Renal cortex interstitium (tissue), 11 donors: ENCODE measurements around the gene PTPRJ. TPM values are rescaled to one million over a fixed set of nuclear protein-coding genes. Genes with fewer than 3 reads are reported as not detected.

Source experiments
- DNase-seq, 11 donors: peaks; one replicate each; pipeline ENCODE4 v3.0.0-alpha.2; 2013; ENCODE audit warnings: low read depth in 9 of 11, low spot score in 4 of 11; ENCODE audit errors: extremely low read depth in 1 of 11
- polyA plus RNA-seq, 3 donors: library from polyadenylated mRNA; unstranded; fragments of 120-200 nt; gene quantifications; one replicate each; pipeline ENCODE4 v1.2.1, GENCODE V29; 2013; ENCODE audit not compliant: insufficient read length in 3 of 3

Gene PTPRJ
- polyA plus RNA-seq, 3 donors, result 23.3 to 24.5 (median 23.5) TPM

DNA sequence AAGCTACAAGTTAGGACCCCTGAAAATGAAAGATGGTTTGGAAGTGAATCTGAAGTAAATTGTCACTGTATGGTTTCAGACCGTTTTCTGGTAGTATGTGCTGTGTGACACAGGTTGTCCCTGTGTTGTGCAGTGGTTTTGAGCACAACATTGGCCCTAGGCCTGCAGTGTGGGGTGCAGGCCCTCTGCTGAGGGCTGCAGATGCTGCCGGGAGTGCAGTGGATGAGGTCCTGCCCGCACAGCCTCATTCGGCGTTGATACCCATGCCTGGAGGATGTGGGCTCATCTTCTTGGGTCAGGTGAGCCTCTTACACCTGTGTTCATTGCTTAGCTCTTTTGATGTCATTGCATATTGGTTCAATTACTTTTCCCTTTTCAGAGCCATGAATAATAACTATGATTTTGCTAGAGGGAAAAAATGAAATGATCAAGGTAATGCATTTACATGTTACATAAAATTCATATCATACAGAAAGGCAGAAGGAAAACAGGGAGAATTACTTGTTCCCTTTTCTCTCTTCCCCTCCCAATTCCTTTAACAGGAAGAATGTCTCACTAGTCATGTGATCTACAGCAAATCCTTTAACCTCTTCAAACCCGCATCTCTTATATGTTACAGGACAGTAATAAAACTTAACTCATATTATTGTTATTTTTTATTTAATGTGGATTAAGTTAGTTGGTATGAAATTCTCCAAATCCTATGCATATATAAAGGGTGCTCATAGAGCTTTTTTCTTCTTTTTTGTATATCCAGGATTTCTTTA, 48.7 kb downstream of the PTPRJ start:
- peak in 1 of 11 donors; percentile 31 for DNase-seq

DNA sequence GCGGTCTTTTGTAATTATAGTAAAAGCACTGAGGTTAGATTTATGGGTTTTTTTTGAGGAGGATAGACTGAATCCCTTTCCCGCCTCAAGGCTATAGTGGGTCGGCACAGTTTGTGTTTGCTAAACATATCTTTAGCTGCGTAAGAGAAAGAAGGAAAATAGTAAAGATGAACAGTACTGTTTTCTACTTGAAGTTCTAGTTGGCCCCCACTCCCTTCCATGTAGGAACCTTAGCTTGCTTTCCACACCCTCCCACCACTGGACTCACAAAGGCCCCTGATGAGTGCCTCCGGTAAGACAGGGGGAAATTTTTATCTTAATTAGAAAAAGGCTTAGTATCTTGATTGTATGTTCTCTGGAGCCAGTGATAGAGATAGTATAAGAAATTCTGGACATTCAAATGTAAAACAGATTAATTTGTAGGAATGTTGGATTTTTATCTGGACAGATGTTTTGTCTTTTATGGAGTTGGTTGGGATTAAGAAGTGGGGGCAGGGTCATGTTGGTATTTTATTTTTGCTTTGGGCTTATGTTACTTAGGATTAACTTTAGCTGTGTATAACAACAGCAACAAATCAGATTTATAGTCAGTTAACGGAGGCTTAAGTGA, 49.4 kb downstream of the PTPRJ start:
- peak in 1 of 11 donors; percentile 29 for DNase-seq

DNA sequence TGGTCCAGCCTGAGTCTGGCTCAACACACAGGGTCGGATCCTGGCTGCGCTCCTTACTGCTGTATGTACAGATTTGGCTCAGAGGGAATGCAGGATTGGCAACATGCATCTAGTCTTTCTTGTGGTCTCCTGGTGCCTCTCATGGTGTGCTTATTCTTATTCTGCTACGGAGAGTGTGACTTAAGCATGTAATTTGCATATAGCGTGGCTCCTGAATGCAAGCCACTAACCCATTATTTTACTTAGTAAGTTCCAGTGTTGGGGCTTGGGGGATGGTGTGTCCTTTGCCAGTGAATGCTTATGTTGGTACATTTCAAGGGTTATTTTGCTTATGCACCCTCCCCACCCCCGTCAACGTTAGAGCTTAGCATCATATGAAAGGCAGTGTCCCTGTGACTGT, 51.2 kb downstream of the PTPRJ start:
- DNase-seq, result no peak

DNA sequence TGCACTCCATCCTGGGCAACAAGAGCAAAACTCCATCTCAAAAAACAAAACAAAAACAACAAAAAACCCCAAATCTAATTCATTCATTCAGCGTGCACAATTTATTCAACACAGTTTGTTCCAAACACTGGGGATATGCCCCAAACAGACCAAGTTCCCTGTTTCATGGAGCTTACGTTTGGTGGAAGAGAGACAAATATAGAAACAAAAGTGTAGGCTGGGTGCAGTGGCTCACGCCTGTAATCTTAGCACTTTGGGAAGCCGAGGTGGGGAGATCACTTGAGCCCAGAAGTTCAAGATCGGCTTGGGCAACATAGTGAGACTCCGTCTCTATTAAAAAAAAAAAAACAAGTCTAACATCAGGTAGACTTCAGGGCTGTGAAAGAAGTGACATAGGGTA, 52.4 kb downstream of the PTPRJ start:
- no peak for DNase-seq

DNA sequence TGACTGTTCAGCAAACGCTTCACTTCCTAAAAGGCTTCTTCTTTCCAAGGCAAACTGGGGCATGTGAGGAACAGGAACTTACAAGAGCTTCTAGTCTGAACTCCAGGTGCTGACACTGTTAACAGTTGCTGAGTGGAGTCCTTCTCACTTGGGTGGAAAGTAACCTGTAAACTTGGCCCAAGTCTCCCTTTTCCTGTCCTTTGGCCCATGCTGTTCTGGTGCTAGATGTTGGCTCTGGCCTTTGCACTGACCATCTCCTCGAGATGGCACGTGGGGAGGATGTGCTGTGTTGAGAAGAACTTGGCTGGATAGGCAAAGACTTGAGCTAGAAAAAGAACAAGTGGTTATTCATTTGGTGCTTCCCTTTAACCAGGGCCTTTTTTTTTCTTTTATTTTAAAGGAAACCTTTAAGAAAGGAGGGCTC, 53.6 kb downstream of the PTPRJ start:
- no peak for DNase-seq

DNA sequence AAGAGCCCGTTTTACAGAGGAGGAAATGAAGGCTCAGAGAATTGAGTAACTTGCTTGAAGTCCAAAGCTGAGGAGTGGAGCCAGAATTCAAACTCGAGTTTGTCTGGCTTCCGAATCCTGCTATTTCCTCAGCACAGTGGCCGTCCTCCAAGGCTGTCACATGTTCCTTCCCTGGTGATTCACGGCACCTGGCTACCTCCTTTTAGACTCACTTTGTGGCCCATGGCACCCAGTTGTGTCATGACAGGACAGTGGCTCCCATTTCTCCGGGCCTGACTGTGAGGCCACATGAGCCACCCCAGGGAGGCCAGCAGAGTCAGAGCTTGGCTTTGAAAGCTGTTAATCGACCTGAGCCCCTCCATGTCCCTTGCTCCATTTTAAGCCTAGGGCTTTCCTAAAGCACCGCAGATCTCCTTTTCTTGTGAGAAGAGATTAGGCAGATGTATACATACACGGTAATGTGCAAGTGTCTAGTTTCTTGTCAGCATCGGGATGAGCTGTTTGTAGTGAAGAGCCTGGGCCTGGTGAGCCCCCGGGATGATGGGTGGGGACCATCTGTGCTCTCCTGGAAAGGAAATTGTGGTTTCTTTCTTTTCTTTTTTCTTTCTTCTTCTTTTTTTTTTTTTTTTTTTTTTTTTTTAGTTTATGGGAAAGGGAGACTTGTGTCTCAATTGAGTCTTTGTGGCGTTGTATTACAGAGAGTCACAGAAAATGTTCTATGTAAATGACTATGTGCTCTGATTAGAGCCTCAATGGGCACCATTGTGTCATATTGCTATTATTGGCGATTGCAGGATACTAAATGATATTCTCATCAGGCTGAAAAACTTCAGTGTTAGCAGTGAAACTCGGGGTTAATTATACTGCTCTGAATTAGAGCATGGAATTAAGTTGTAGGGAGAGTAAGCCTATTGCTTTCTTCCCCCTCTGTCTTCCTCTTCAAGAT, 54.8 kb downstream of the PTPRJ start:
- DNase-seq, result no peak

DNA sequence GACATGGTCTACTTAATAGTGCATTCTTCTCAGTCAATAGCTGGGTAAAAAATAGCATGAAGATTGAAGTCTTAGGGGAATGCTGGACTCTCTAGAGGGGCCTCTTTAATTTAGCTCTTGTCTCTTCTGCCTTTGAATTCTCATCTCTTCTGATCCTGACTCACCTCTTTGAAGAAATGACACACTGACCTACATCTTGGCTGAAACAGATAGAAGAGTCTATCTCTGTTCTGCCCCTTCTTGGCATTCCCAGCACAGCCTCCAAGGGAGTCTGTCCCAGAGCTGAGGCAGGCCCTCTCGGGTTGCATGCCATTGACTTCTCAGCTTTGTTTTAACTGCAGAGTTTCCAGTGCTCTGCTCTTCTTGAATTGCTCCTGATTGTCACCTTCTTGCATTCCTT, 55.7 kb downstream of the PTPRJ start:
- DNase-seq, result no peak

DNA sequence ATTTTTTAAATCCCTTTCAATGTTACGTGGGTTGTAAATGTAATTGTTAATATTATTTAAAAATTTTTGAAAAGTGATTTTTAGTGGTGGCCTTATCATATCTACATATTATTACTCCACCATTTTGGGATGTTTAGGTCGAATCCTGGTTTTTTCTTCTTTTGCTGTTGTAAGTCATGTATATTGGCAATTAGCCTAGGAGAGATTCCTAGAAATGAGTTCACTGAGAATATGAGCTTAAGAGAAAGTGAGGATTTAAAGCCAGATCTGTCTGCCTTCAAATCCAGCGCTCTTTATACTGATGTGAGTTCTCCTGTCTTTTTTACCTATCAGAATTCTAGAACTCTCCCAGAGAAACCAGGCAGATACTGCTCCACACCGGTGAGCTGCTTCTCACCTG, 56.1 kb downstream of the PTPRJ start:
- DNase-seq, result no peak

DNA sequence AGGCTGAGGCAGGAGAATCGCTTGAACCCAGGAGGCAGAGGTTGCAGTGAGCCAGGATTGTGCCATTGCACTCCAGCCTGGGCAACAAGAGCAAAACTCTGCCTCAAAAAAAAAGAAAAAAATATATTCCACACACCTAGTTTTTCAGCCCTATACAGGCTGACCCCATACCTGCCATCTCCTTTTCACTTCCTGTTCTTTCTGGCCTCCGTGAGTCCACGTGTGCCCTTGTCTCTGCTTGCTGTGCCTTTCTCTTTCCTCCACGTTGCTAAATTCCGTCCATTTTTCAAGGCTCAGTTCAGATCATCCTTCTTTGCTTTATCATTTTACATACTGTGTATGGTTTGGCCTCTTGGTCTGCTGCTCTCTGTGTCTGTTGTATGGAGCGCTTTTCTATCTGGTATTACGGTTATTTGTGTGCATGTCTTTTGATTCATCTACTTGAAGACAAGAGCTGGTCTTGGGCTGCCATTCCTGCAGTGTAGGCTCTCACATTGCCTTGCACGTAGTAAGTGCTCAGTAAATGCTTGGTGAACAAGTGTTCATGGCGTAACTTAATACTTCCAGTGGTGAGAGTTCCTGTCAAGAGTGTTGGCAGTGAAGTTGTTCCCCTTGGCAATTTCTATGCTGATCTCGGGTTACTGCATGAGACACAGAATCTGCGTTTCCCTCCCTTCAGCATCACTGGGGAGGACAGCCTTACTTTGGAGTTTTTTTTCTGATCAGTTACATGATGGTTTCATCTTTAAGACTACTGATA, 57.5 kb downstream of the PTPRJ start:
- no peak for DNase-seq

DNA sequence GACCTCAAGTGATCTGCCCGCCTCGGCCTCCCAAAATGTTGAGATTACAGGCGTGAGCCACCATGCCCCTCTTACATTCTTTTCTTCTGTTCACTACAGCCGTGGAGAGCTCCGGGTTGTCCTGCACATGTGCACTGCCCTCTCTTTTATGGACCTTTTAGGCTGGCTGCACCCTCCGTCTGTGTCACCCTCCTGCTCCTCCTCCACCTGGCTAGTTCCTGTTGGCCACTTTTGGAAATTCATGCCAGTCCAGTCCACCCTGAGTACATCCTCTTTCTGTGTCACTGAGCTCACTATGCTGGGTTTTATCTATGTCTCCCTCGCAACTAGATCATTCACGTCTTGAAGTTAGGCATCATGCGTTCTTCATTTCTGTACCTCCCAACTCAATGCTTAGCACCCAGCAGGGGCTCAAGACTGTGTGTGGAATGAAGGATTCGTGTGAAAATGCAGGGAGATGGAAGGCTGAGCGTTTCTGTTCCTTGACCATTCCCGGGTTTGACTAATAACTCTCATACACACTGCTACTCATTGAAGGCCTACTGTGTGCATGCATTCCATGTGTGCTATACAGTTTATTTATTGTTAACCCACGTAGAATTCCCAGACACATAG, 60.6 kb downstream of the PTPRJ start:
- DNase-seq, result no peak

DNA sequence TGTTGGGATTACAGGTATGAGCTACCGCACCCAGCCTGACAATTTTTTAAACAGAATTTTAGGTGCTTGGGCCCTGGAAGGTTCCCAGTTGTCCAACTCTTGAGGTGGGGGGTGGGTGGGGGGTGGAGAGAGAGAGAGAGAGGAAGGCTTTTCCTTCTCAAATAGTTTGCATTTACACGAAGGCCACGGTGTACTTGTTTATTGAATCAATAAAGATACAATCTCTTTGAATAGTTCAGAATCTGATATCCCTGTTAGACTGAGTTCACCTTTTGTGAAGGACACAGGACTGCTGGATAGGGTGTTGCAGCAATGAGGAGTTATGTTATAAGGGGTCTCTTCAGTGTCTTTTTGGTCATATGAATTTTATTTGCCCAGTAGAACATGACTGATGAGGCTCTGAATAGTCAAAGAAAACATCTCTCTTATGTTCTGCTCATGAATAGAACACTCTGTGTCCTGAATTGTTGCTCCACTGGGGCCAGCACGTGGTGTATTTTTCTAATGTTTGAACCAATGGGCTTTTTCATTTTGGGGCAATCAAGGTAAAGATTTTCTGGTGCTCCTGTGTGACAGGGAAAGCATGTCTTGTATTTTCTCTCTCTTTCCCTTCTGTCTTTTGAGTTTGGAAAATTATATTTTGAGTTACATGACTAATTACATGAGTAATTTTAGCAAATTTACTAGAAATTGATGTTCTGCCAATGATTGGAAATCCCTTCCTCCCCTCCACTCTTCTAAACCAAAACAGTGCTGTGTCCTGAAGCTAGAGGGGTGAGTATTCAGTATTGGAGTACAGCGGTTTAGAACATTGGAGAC, 61.7 kb downstream of the PTPRJ start:
- no peak for DNase-seq

DNA sequence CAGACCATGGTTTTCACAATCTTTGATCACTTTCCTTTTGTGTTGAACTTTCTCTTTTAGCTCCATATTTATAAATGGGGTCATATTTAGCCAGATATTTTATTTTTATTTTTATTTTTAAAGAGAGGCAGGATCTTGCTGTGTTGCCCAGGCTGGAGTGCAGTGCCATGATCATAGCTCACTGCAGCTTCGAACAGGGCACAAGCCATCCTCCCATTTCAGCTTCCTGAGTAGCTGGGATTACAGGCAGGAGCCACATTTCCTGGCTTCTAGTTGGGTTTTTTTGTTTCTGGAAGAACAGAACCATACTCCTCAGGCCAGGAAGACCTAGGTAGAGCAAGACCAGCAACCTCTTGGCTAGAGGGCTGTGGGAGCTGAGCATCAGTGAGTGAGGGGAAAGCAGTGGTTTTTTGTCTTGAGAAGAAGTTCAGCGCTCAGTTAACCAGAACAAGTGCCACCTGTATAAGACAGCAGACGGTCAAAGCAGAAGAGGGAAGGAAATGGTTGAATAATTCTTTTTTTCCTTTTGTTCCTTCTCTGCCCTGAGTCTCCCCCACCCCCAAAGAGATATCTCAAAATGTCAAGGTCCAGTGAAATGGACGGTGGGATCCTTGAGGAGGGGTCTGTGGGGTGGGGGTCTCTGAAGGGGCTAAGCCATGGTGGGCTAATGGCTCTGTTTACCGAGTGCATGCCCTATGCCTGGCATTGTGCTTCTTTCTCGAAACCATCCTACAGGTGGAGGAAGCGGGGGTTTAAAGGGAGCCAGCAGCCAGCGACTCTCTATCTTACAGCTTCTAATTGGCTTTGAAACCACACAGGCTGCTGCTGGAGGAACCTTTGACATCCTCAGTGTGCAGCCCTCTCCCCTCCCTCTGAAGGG, 63.0 kb downstream of the PTPRJ start:
- DNase-seq, result no peak

DNA sequence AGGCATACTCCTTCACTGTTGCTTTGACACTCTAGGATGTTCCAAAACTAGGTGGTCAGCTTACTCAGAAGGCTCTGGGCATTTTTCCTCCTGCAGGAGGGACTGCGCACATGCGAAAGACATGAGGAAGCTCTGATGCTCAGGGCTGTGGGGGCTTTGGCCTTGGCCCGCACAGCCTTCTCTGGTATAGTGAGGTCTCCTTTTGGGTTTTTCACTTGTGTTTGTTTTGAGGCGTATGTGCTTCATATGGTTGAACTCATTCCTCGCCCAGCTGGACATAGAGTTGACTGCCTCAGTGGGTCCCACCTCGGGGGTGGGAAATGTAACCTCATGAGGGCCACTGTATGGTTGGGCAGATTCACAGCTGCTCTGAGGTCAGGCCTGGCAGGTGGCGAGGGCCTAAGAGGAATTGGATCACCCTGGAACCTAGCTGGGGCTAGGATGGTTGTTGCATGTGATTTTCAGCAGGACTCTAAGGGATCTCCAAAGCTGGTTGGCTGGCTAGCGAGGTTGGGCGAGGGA, 63.7 kb downstream of the PTPRJ start:
- no peak for DNase-seq

DNA sequence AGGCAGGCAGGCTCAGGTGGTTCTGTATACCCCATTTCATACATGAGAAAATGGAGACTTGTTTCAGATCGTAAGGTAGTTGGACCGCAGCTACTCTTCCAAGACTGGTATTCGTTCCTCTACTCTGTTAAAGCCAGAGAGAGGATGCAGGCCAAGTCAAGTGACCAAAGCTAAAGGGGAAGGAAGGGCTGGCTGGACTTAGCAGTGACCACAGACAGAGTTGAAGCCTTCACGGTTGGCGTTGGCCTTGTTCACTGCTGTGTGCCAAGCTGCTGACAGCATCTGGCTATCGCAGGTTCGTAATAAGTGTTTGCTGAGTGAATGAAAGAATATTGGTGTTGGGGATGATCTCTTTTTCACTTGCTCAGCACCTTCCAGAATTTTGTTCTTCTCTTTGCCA, 64.2 kb downstream of the PTPRJ start:
- no peak for DNase-seq

DNA sequence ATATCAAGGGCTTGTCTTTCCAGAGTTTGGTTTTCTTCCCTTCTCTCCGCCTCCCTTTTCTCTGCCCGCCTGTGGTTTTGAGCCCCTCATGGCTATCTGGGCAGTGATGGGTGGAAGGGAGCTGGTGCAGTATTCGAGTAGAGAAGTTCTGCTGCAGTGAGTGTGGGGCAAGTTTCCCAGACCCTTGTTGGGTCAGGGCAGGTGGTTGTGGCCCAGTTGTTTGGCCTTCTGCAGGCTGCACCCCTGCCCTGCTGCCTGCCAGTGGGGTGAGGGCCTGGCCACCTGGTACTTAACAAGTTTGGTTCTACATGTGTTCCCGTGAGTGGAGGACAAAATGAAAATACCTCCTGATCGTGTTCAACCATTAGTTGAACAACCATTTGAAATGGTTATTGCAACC, 65.2 kb downstream of the PTPRJ start:
- DNase-seq, result no peak

DNA sequence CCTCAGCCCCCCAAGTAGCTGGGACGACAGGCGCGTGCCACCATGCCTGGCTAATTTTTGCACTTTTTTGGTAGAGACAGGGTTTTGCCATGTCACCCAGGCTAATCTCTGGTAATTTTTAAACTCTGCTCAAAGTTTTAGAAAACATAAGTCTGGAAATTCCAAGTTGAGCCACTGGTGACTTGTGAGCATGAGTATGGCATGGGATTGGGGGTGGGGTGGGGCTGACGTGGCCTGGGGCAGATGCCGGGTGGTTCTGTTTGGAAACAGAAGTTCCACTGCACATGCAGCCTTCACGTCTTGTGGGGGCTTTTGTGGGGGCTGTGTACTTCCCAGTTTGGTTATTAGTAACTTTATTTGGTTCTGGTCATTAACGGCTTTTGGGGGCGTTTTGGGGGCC, 67.3 kb downstream of the PTPRJ start:
- no peak for DNase-seq

DNA sequence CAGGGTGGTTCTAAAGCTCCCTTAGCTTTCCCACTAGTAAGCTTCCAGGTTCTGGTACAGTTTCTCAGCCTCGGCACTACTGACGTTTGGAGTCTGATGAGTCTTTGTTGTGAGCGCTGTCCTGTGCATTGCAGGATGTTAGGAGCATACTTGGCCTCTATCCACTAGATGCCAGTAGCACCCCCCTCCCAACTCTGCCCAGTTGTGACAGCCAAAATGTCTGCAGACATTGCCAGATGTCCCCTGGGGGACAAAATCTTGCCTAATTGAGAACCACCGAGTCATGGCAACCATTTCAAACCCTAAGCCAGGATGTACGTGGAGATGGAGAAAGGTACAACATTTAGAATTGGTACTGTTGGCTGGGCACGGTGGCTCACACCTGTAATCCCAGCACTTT, 68.7 kb downstream of the PTPRJ start:
- DNase-seq, result no peak
